Measurements from ENCODE around the gene TSHZ3.

DNA sequence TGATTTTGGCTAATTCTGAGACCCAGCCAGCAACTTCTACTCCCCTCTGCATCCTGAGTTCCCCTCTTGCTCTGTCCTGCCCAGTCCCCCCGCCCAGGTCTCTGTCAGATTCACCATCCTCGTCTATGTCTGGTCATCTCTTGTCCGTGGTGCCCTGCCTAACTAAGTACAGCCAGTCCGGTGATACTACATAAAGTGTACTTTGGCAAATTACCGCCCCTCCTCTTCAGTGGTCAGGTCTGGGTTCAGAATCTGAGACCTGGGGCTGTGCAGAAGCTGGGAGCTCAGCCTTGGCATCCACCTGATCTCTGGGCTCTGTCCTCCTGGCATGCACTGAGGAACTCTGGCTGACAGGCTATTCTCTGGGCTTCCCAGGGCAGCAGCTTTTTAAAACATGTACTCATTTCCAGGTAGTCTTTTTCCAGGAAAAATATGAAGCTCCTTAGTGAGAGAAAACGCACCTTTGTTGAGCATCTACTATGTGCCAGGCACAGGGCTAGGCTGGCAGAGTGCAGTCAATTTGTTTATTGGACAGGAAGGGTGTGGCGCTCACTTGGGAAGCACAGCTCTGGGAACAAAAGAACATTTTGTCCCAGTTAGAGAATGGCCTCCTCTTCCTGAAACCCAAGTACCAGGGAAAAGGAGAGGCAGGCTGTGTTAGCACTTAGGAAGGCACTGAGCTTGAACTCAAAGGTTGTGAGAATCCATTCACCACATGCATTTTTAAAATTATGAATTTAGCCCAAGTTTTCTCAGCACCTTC is 88.9 kb downstream of the TSHZ3 start:
- TF ChIP-seq, protein P1, sequence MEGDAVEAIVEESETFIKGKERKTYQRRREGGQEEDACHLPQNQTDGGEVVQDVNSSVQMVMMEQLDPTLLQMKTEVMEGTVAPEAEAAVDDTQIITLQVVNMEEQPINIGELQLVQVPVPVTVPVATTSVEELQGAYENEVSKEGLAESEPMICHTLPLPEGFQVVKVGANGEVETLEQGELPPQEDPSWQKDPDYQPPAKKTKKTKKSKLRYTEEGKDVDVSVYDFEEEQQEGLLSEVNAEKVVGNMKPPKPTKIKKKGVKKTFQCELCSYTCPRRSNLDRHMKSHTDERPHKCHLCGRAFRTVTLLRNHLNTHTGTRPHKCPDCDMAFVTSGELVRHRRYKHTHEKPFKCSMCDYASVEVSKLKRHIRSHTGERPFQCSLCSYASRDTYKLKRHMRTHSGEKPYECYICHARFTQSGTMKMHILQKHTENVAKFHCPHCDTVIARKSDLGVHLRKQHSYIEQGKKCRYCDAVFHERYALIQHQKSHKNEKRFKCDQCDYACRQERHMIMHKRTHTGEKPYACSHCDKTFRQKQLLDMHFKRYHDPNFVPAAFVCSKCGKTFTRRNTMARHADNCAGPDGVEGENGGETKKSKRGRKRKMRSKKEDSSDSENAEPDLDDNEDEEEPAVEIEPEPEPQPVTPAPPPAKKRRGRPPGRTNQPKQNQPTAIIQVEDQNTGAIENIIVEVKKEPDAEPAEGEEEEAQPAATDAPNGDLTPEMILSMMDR (IDR thresholded peaks at IDR 0.05), result no peak
- TF ChIP-seq POLR2A (IDR thresholded peaks at IDR 0.05), result no peak

Measured in esophagus squamous epithelium (tissue), 4 donors.